HepG2 (cell line): ENCODE measurements around the gene CKLF. TPM values are rescaled to one million over a fixed set of nuclear protein-coding genes. Genes with fewer than 3 reads are reported as not detected.

Experiments
- AKAP8 ChIP-seq: sonication (generic); formaldehyde crosslinking; IDR thresholded peaks from 2 replicates; pipeline ENCODE4 v1.5.1; 2020; ENCODE audit warnings: mild to moderate bottlenecking, missing genetic modification reagents
- ATAD3A ChIP-seq: sonication (generic); formaldehyde crosslinking; IDR thresholded peaks from 2 replicates; pipeline ENCODE4 v1.4.0; 2020; ENCODE audit warnings: missing genetic modification reagents
- CHCHD3 ChIP-seq: sonication (generic); formaldehyde crosslinking; IDR thresholded peaks from 2 replicates; pipeline ENCODE4 v1.8.0; 2022; ENCODE audit warnings: mild to moderate bottlenecking, missing genetic modification reagents, moderate library complexity
- ELF1 ChIP-seq: sonication (generic); formaldehyde crosslinking; IDR thresholded peaks from 2 replicates; pipeline ENCODE4 v1.4.0; 2020; ENCODE audit warnings: missing genetic modification reagents
- GPN1 ChIP-seq: sonication (generic); formaldehyde crosslinking; IDR thresholded peaks from 2 replicates; pipeline ENCODE4 v1.5.1; 2020; ENCODE audit warnings: missing genetic modification reagents, borderline replicate concordance
- GTF2F1 ChIP-seq: fragments of 150-350 bp; IDR thresholded peaks from 2 replicates; pipeline ENCODE4 v1.6.1; 2014; ENCODE audit warnings: low read length
- HES4 ChIP-seq: sonication (generic); formaldehyde crosslinking; IDR thresholded peaks from 2 replicates; pipeline ENCODE4 v1.9.0; 2021; ENCODE audit warnings: mild to moderate bottlenecking, missing genetic modification reagents, borderline replicate concordance
- HNRNPH1 ChIP-seq: fragments of 200-400 bp; formaldehyde crosslinking; optimal IDR thresholded peaks from 2 replicates; pipeline ENCODE3; 2017; ENCODE audit warnings: mild to moderate bottlenecking, low read depth, low read length
- IRX3 ChIP-seq: sonication (generic); formaldehyde crosslinking; IDR thresholded peaks from 2 replicates; pipeline ENCODE4 v1.8.1; 2023; ENCODE audit warnings: mild to moderate bottlenecking, low read depth, missing genetic modification reagents, borderline replicate concordance
- MAFG ChIP-seq: sonication (generic); formaldehyde crosslinking; IDR thresholded peaks from 2 replicates; pipeline ENCODE4 v1.5.1; 2020; ENCODE audit warnings: mild to moderate bottlenecking, missing genetic modification reagents
- NCOA5 ChIP-seq: sonication (generic); formaldehyde crosslinking; IDR thresholded peaks from 2 replicates; pipeline ENCODE4 v1.4.0; 2020; ENCODE audit warnings: missing genetic modification reagents
- PCBP1 ChIP-seq: fragments of 200-400 bp; formaldehyde crosslinking; IDR thresholded peaks from 2 replicates; pipeline ENCODE4 v1.6.1; 2017; ENCODE audit warnings: mild to moderate bottlenecking, low read depth, low read length, borderline replicate concordance
- RFXAP ChIP-seq: sonication (generic); formaldehyde crosslinking; IDR thresholded peaks from 2 replicates; pipeline ENCODE4 v1.4.0; 2020; ENCODE audit warnings: missing genetic modification reagents, borderline replicate concordance
- SNAI1 ChIP-seq: sonication (generic); formaldehyde crosslinking; IDR thresholded peaks from 2 replicates; pipeline ENCODE4 v1.5.0; 2020; ENCODE audit warnings: mild to moderate bottlenecking, missing genetic modification reagents, borderline replicate concordance
- TP53 ChIP-seq: sonication (generic); formaldehyde crosslinking; conservative IDR thresholded peaks from 2 replicates; pipeline ENCODE4 v1.4.0; 2020; ENCODE audit warnings: missing genetic modification reagents
- ZNF234 ChIP-seq: sonication (generic); formaldehyde crosslinking; conservative IDR thresholded peaks from 2 replicates; pipeline ENCODE4 v1.5.1; 2020; ENCODE audit warnings: mild to moderate bottlenecking, missing genetic modification reagents
- polyA plus RNA-seq, 8 experiments: library from polyadenylated mRNA; depleted of rRNA in 3 of 8; stranded (reverse) in 7 of 8; unstranded in 1 of 8; fragments of >200 nt; fragmentation: Illumina TruSeq in 4 of 8; extraction: Trizol in 4 of 8; gene quantifications; 2 replicates each; pipeline versions ENCODE4 v1.2.1 to v1.2.3, GENCODE V29; 2011 to 2016; ENCODE audit warnings: low read depth in 4 of 8, missing spikeins in 1 of 8, mixed read lengths in 1 of 8; ENCODE audit not compliant: insufficient read depth in 1 of 8
- total RNA-seq, 5 experiments: library from RNA; depleted of rRNA; stranded (reverse); fragments of >200 nt; fragmentation: Illumina TruSeq; extraction: Trizol; gene quantifications; 2 replicates each; pipeline ENCODE4 v1.2.3, GENCODE V29; 2016; ENCODE audit warnings: low read depth in 1 of 5
- TF ChIP-seq, protein P1 (sequence below): sonication (generic); formaldehyde crosslinking; IDR thresholded peaks from 2 replicates; pipeline ENCODE4 v1.4.0; 2020; ENCODE audit warnings: missing genetic modification reagents, borderline replicate concordance
- TF ChIP-seq, protein P2 (sequence below): sonication (generic); formaldehyde crosslinking; IDR thresholded peaks from 2 replicates; pipeline ENCODE4 v1.5.0; 2020; ENCODE audit warnings: missing genetic modification reagents, mild to moderate bottlenecking, borderline replicate concordance
- TF ChIP-seq, protein P3 (sequence below): sonication (generic); formaldehyde crosslinking; IDR thresholded peaks from 2 replicates; pipeline ENCODE4 v1.4.0; 2020; ENCODE audit warnings: low read depth, mild to moderate bottlenecking, missing genetic modification reagents
- TF ChIP-seq, protein P4 (sequence below): sonication (generic); formaldehyde crosslinking; IDR thresholded peaks from 2 replicates; pipeline ENCODE4 v1.4.0; 2020; ENCODE audit warnings: missing genetic modification reagents, borderline replicate concordance

Gene CKLF
- total and polyA plus RNA-seq, 2 of the 13 experiments (the other 11 are each of a cell fraction or from before 2014, with no cell fraction given) = 120 to 167 TPM

- TF ChIP-seq, protein P1, sequence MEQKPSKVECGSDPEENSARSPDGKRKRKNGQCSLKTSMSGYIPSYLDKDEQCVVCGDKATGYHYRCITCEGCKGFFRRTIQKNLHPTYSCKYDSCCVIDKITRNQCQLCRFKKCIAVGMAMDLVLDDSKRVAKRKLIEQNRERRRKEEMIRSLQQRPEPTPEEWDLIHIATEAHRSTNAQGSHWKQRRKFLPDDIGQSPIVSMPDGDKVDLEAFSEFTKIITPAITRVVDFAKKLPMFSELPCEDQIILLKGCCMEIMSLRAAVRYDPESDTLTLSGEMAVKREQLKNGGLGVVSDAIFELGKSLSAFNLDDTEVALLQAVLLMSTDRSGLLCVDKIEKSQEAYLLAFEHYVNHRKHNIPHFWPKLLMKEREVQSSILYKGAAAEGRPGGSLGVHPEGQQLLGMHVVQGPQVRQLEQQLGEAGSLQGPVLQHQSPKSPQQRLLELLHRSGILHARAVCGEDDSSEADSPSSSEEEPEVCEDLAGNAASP = peak; percentile 58; the same call in 1 of the 2 replicates
- 0 out of 2 replicates have a peak, but pooled peaks have one; percentile 40 for TF ChIP-seq SNAI1 (CRISPR knock-in tag)
- TF ChIP-seq HNRNPH1 = no peak
- no peak; the same call in 1 of the 2 replicates for TF ChIP-seq GPN1
- no peak for TF ChIP-seq AKAP8 (CRISPR knock-in tag)
- TF ChIP-seq, protein P2, sequence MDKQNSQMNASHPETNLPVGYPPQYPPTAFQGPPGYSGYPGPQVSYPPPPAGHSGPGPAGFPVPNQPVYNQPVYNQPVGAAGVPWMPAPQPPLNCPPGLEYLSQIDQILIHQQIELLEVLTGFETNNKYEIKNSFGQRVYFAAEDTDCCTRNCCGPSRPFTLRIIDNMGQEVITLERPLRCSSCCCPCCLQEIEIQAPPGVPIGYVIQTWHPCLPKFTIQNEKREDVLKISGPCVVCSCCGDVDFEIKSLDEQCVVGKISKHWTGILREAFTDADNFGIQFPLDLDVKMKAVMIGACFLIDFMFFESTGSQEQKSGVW (CRISPR knock-in tag) = no peak
- TF ChIP-seq, protein P3, sequence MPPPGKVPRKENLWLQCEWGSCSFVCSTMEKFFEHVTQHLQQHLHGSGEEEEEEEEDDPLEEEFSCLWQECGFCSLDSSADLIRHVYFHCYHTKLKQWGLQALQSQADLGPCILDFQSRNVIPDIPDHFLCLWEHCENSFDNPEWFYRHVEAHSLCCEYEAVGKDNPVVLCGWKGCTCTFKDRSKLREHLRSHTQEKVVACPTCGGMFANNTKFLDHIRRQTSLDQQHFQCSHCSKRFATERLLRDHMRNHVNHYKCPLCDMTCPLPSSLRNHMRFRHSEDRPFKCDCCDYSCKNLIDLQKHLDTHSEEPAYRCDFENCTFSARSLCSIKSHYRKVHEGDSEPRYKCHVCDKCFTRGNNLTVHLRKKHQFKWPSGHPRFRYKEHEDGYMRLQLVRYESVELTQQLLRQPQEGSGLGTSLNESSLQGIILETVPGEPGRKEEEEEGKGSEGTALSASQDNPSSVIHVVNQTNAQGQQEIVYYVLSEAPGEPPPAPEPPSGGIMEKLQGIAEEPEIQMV (CRISPR knock-in tag) = peak; percentile 46; the same call in 1 of the 2 replicates
- TF ChIP-seq GTF2F1 = no peak
- TF ChIP-seq HES4 (CRISPR knock-in tag) = peak; percentile 44
- TF ChIP-seq CHCHD3 = peak; percentile 78; the same call in 1 of the 2 replicates
- TF ChIP-seq, protein P4, sequence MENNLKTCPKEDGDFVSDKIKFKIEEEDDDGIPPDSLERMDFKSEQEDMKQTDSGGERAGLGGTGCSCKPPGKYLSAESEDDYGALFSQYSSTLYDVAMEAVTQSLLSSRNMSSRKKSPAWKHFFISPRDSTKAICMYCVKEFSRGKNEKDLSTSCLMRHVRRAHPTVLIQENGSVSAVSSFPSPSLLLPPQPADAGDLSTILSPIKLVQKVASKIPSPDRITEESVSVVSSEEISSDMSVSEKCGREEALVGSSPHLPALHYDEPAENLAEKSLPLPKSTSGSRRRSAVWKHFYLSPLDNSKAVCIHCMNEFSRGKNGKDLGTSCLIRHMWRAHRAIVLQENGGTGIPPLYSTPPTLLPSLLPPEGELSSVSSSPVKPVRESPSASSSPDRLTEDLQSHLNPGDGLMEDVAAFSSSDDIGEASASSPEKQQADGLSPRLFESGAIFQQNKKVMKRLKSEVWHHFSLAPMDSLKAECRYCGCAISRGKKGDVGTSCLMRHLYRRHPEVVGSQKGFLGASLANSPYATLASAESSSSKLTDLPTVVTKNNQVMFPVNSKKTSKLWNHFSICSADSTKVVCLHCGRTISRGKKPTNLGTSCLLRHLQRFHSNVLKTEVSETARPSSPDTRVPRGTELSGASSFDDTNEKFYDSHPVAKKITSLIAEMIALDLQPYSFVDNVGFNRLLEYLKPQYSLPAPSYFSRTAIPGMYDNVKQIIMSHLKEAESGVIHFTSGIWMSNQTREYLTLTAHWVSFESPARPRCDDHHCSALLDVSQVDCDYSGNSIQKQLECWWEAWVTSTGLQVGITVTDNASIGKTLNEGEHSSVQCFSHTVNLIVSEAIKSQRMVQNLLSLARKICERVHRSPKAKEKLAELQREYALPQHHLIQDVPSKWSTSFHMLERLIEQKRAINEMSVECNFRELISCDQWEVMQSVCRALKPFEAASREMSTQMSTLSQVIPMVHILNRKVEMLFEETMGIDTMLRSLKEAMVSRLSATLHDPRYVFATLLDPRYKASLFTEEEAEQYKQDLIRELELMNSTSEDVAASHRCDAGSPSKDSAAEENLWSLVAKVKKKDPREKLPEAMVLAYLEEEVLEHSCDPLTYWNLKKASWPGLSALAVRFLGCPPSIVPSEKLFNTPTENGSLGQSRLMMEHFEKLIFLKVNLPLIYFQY = peak; percentile 68; the same call in 1 of the 2 replicates
- TF ChIP-seq MAFG (CRISPR knock-in tag) = no peak
- TF ChIP-seq RFXAP (CRISPR knock-in tag) = no peak; the same call in 1 of the 2 replicates
- TF ChIP-seq NCOA5 (CRISPR knock-in tag) = no peak
- TF ChIP-seq IRX3 (CRISPR knock-in tag) = no peak; the same call in 1 of the 2 replicates
- no peak for TF ChIP-seq ATAD3A (CRISPR knock-in tag)
- TF ChIP-seq TP53 = no peak
- 0 out of 2 replicates have a peak, but pooled peaks have one; percentile 57 for TF ChIP-seq ZNF234 (CRISPR knock-in tag)
- peak; percentile 44 for TF ChIP-seq ELF1
- no peak for TF ChIP-seq PCBP1
Observed at GRCh38 chr16:66549284-66550131, 2.9 kb upstream of the CKLF start, which contains the start of gene TK2 (continued).
